HG03439 (cell line): ENCODE data around the gene ATP2B2.

Experiments
- ATAC-seq: cut with Tn5 transposase; IDR thresholded peaks from one replicate; pipeline ENCODE4 v1.9.1; 2021; ENCODE audit warnings: mild to moderate bottlenecking, moderate library complexity; ENCODE audit not compliant: unreplicated experiment

Gene ATP2B2

DNA sequence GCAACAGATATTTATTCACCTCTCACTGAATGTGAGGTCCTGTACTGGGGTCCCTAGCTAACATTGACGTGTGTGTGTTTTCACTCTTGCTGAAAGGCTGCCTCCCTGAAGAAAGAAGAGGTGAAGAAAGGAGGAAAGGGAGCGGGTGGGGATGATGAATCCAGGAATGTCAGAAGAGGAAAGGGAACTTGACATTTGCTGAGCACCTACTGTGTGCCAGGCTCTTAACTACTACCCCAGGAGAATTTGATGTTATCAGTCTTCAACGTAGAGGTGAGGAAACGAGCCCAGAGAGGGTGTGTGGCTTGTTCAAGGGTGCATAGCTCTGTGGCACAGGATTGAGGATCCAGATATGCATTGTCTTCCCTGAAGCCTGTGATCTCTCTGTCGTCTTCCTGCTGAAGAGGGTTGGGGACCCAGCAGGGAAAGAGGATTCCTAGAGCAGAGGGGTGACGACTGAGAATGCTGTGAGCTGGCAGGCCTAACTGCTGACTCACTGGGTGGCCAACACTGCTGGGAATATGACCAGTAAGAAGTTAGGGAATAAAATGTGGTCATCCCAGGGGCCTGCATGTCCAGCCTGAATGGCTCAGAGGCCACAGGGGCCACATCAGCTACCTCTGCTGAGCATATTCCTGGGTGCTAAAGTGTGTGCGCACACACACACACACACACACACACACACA lies 6.6 kb upstream of the ATP2B2 start:
- ATAC-seq, result no peak

DNA sequence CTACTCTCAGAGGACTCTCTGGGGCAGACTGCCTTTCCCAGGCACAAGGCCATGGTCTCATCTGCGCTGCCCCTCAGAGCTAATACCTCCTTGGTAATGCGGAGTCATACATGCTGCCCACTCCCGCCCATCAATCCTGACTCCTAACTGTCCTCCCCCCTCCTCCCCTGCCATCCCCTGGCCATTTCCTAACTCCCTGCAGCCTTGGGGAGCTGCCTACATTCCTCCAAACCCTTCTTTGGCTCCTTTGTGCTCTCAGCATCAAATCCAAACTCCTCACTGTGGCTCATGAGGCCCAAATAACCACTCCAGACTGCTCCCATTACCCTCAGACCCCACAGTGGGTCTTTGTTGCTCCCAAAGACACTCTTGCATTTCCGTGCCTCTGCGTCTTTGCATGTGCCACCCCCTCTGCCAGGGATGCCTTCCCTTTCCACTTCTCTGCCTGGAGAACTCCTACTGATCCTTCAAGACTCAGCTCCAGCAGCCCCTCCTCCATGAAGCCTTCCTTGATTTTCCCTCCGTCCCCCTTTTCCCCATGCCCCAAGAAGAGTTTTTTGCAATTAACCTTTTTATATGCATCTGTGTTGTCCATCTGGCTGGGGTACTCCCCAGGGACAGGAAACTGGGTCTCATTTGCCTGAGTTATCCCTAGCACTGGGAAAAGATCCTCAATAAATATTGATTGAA lies 5.5 kb upstream of the ATP2B2 start:
- no peak for ATAC-seq

DNA sequence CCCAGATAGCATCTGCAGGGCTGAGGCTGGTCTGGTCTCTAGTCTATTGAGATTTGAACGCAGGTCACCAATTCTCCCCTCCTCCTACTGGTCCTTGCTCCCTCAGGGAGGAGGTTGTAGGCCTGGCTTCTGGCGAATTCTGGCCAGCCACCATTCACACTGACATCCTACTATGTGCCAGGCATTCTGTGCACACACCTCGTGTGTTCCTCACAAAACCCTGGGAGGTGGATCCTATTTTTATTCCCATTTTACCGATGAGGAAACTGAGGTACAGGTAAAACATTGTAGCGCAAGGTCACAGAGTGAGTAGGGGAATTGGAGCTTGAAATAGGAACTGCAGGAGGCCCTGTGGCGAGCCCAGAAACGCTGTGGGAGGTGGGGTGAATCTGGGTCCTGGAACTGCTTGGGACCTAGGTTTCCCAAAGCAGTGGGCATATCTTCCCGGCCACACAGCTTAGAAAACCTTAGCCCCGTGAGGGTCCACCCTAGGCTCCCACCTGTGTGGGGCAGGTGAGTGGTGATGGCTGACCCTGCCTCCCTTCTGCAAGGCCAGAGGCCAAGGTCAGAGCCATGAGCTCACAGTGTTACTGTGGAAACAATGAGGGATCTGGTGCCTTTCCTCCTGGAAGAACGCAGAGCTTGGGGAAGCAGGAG lies 4.8 kb upstream of the ATP2B2 start:
- no peak for ATAC-seq

DNA sequence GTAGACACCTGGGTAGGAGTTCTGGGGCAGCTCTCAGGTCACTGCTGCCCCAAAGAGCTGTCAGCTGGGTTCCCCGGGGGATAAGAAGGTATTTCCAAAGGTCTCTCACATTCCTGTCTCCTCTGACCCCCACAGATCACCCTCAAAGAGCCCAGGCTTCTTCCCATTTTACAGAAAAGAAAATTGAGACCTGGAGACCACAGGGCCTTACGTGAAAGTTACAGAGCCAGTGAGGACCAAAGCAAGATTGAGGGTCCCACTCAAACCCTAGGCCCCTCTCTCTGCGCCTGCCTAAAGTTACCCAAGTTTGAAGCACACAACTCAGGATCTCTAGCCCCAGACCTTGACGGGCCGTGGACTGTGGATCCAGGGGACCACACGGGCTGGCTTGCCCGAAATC lies 3.9 kb upstream of the ATP2B2 start:
- ATAC-seq, result no peak

DNA sequence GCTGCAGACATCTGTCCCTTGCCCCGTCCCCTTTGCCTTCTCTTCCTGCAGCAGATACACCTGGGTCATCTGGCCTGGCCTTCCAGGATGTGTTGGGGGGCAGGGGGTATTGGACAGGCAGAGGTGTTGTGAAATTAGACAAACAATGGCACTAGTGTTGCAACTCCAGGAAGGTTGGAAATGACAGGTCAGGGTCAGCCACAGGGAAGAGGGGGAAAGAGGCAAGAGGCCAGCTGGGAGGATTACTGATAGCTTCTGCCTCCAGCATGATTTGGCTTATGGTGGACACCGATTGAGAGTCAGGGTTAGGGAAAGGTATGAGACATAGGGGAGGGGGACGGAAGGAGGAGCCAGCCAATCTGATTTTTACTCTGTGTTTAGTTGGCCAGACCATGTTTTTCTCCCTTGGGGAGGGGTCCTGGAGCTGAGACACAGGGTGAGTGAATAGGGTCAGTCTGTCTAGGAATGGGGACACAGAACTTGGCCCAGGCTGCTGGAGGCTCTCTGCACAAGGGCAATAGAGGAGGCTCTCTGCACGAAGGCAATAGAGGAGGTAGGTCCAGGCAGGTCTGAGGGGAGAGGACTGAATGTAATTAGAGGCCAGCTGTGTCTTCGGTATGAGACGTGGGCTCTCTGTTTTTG lies 3.4 kb upstream of the ATP2B2 start:
- ATAC-seq, result no peak

DNA sequence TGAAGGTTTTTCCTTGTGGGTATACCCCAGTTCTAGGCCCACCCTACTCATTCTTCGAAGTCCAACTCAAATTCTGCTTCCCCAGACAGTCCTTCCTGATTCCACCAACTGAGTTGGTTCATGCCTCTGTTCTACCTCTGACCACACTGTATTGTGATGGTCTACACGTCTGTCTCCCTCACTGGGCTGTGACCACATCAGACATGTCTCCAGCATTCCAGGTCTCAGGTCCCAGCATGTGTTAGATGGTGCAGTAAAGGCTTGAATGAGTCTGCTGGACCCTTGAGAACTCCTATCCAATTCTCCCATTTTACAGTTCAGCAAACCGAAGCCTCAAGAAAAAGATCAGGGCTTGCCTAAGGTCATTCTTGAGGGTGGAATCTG lies 2.8 kb upstream of the ATP2B2 start:
- ATAC-seq, result no peak

DNA sequence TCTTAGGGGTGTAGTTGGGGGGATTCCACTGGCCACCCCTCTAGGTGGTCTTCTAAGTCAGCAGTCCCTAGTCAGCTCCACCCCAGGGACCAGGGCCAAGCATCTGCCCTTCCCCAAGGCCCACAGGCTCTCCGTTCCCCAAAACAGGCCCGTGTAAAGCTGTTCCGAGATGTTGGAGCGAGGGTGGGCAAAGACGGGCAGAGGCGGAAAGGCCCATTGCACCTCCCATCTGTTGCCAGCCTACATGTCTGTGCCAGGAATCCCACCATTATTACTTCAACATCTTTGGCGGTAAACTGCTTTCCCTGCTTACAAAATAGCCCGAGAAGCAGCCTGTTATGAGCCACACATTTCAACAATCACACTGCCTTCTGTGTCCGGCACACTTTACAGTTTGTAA lies 1.9 kb upstream of the ATP2B2 start:
- no peak for ATAC-seq

DNA sequence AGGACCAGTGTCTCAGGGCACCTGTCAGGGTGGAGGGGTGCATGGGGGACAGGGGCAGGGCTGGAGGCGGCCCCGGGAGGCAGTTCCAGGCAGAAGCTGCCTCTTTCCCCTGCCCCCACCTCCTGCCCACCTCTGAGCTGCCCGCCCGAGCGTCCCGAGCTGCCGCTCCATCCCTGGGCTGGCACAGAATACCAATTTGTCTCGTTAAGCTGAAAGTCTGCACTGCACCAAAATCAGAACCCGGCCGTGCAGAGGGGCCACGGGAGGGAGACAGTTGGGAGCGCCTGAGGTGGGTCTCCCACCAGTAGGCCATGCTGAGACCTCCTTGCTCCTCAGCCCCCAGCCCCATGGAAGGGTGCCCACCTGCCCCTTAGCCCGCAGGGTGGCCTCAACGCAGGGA lies 1.3 kb upstream of the ATP2B2 start:
- no peak for ATAC-seq

DNA sequence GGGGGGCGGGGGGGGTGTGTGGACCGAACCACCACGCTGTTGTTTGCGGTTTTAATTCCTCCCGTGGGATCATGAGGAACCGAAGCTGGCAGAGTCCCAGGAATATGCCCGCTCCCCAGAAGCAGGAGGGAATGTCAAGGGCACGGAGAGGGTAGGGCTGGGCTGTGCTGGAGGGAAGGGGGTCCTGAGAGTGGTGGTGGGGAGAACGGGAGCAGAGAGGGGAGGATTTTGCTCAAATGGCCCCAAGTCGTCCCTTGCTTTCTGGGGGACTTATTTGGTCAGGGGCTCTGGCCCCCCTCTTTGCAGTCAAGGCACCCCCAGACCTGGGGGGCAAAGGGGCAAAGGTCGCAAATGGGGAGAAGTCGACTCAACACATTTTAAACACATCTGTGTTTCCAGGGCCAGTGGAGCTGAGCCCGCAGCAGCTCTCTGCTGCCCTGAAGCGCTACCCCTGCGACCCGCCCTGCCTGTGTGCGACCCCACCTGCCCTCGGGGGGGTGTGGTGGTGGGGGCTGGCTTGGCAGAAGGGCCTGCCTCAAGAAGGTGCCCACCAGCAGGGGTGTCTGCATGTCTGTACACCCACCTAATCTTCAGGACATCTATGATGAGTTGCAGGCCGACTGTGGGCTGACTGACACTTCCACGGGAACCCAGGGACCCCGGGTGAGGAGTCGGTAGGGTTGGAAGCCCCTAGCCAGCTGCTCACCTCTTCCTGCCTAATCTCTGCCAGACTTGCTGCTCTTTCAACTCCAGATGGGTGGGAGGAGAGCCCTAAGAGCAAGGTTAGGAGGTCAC lies 602 bp upstream of the ATP2B2 start:
- no peak for ATAC-seq

DNA sequence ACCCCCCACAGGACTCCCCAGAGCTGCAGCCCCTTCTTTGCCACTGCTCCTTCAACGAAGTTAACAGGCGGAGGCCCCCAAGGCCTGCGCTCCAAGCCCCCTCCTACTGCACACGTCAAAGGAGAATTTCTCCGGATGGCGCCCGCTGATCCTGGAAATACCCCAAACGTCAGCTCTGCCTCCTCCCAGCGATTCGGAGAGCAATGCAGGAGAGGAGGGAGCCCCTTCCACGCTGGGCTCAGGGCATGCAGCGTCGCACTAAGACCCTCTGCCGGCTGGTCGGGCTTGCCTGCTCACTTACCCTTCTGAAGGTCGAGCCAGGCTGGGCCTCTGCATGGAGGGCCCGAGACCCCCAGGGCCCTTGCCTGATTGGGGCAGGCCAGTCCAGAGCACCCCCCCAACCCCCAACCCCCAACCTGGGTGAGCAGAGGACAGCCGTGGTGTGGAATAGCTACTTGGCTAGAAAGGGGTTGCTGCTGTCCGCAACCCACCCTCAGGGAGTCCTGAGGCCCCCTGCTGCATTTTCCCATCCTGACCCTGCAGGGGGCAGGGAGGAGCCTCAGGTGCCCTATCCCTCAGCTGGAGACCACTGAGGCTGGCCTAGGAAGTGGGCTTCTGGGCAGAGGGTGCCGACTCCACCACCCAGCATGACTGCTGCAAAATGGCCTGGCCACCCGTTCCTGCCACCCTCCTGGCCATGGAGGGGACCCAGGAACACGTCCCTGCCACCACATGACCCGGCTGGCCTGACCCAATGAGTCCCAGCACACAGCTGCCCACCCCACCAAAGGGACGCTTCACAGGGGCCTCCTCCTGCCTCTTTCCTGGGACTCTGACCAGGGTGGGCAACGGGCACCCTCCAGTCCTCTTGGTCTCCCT lies 976 bp downstream of the ATP2B2 start:
- no peak for ATAC-seq

DNA sequence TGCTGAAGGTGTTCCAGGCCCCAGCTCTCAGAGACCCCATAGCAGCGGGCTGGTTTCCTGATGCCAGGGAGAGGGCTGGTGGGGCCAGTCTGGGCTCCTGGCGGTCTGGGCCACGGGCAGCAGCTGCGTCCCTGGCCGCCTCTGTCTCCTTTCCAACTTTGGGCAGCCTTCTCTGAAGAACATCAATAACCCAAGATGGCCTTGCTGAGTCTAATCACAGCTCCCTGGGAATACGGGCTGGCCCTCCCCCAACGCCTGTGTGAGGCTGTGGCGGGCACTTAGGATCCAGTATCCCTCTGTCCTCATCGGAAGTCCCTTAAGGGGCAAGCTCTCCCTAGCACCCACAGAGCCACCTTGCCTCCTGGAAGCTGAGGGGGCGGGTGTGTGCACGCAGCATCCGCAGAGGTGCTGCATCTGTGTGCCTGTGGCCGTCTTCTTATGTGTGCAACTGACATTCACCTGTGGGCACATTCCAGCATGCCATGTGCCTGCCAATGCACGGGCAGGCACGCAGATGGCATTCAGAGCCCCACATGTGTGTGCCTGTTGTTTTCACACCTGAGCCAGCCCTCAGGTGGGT lies 2.1 kb downstream of the ATP2B2 start:
- no peak for ATAC-seq

DNA sequence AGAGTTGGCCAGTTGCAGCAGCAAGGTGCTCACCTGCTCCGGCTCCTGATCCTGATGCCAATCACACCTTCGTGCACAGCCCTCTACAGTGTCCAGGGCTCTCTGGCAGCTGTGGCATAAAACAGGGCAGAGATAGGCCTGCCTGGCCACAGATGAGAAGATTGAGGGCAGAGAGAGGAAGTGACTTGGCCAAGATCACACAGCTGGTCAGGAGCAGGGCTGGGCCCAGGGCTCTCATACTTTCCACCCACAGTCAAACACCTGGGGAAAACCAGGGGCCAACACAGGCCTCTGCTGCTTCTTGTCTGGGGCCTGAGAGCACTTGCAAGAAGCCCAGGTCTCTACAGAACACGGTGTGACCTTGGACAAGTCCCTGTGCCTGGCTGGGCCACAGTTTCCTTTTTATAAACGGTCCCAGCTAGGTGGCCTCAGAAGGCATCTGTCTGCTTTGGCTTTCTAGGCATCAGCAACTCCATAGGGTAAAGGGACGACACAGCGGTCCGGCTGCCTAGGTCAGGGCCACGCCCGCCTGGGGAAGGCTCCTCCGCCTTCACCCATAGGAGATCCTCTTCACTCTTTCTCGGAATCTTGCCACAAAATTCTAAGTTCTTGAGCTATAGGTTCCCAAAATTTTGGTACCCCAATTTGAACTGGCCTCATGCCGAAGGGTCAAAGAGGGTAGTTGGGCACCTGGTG lies 3.1 kb downstream of the ATP2B2 start:
- ATAC-seq, result no peak

DNA sequence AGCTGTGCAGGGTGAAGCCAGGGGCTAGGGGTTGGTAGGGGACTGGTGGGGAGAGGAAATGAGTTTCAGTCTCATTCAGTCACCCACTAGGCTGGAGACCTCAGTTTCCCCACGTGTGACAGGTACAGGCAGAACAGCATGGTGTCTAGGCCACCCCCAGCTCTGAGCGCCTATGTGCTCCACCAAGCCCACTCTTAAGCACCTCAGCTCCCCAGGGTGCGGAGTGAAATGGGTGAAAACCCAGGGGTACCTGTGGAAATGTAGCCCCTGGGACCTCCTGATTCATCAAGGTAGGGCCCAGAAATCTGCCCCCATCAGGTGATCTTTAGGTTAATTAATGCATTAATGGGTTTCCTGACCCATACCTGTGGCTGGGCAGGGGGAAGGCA lies 3.7 kb downstream of the ATP2B2 start:
- no peak for ATAC-seq

DNA sequence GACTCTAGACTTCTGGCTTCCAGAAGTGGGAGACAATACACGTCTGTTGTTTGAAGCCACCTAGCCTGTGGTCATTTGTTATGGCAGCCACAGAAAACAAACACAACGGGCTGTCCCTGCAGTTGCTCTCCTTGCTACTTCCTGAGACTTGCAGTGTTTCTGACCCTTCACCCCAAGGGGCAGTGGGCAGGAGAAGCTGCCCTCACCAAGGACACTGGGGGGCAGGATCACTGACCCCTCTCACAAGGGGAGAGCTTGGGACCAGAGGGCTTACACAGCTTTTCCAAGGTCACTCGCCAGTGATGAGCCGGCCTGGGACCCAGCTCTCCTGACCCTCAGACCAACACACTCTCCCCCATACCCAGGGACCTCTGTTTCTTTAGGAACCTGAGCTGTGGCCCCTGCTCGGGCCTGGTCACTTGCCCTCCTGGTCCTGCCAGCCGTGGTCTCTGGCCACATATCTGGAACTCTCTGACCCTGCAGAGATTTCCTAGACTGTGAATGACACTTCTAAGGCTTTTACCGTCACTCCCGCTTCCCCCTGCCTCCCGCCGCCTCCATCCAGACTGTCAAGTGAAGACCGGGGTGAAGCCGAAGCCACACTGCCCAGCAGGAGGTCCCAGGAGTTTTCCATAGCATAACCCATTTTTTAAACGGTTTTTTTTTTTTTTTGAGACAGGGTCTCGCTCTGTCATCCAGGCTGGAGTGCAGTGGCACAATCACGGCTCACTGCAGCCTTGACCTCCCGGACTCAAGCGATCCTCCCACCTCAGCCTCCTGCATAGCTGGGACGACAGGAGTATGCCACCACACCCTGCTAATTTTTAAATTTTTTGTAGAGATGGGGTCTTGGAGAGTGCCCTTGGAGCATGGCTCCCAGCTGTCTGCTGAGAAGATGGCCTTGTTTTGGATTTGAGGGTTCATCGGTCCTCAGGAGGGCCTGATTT lies 4.4 kb downstream of the ATP2B2 start:
- no peak for ATAC-seq

DNA sequence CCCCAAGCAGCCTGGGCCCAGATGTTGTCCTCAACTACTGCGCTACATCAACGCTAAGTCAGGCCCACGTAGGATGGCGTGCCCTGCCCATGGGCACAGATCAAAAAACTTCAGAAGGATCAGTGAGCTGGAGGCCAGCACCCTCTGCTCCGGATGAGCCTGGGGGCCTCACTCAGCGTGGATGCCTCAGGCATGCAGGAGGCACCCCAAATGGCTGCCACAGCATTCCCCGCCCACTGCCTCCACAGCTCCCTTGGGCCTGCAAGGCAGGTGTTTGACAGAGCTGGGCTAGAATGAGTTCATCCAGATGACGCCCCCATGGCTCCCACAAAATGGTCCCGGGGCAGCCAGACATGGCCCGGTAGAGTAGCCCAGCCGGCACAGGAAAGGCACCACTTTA lies 7.1 kb downstream of the ATP2B2 start:
- ATAC-seq, result no peak

DNA sequence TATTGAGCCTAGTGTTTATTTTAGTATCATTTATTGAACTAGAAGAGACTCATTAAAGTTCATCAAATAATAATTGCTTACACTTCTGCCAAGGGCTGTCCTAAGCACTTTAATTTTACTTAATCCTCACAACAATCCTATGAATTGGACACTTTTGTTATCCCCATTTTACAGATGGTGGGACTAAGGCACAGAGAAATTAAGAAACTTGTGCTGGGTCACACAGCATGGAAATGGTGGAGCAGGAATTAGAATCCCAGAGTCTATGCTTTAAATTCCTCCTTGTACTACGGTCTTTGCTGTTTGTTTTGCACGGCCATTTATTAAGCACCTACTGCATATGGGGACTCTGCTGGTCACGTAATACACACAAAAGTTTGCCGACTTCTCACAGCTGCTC lies 7.9 kb downstream of the ATP2B2 start:
- ATAC-seq, result no peak

DNA sequence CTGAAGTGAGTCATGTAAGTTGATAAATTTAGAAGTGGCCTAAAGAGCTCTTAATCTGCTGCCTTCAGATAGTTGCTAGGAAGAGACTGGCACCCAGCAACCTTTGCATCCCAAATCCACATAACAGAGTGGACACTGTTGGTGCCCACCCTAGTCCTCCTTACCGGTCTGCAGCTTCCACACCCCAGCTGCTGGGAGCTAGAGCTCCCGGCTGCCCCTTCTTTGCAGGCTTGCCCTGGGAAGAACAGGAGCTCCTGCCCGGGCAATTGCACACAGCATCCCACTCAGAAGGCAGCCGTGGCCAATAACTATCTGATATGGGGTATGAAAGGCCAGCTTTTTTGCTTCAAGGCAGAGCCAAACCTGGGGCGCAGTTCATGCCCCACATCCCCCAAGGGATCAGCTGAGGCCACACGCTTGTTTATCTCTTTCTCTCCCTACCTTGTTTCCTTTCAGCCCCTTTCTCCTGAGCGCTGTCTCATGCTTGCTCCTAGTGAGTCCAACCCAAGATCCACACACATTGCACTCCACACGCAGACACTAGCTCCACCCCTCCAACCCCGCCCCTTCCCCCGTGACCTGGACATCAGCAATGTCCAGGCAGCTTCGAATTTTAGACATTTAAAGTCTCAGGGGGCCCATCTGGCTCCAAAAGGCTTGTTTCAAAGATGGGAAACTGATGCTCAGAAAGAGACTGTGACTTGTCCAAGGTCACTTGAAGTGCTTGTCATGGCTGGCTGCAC lies 9.1 kb downstream of the ATP2B2 start:
- ATAC-seq, result no peak
